SK-N-SH treated with all-trans-retinoic acid at 6 μM for 48 hours (cell line): ENCODE results near the gene SMIM14.

Experiments used
- ATAC-seq: fragments of 200-7000 bp; cut with Tn5 transposase; 3 replicates; pipeline ENCODE4 v1.9.1; 2020; ENCODE audit warnings: mild to moderate bottlenecking, moderate library complexity
- CREB5 ChIP-seq: fragments of 250-450 bp; sonication (Bioruptor Pico); IDR thresholded peaks from 2 replicates; pipeline ENCODE4 v1.5.1; 2020; ENCODE audit warnings: low read depth, mild to moderate bottlenecking, moderate library complexity
- CSDC2 ChIP-seq: fragments of 250-450 bp; sonication (Bioruptor Pico); IDR thresholded peaks from 2 replicates; pipeline ENCODE4 v1.5.0; 2020; ENCODE audit warnings: mild to moderate bottlenecking, moderate library complexity
- ESRRG ChIP-seq: fragments of 250-450 bp; sonication (Bioruptor Pico); IDR thresholded peaks from 2 replicates; pipeline ENCODE4 v1.6.1; 2021; ENCODE audit warnings: mild to moderate bottlenecking
- GLIS3 ChIP-seq: fragments of 250-450 bp; sonication (Bioruptor Pico); IDR thresholded peaks from 2 replicates; pipeline ENCODE4 v1.5.0; 2020; ENCODE audit warnings: mild to moderate bottlenecking, moderate library complexity
- ISL1 ChIP-seq: fragments of 250-450 bp; sonication (Bioruptor Pico); IDR thresholded peaks from 2 replicates; pipeline ENCODE4 v2.1.2; 2022; ENCODE audit warnings: mild to moderate bottlenecking, moderate library complexity
- OSR1 ChIP-seq: fragments of 250-450 bp; sonication (Bioruptor Pico); IDR thresholded peaks from 2 replicates; pipeline ENCODE4 v1.8.0; 2022; ENCODE audit warnings: moderate library complexity, mild to moderate bottlenecking, inconsistent platforms
- PATZ1 ChIP-seq: fragments of 250-450 bp; sonication (Bioruptor Pico); IDR thresholded peaks from 2 replicates; pipeline ENCODE4 v1.8.0; 2020; ENCODE audit warnings: mild to moderate bottlenecking, moderate library complexity, borderline replicate concordance
- RARB ChIP-seq: fragments of 250-450 bp; sonication (Bioruptor Pico); IDR thresholded peaks from 2 replicates; pipeline ENCODE4 v1.8.0; 2021; ENCODE audit warnings: mild to moderate bottlenecking, moderate library complexity
- TOX ChIP-seq: fragments of 250-450 bp; sonication (Bioruptor Pico); IDR thresholded peaks from 2 replicates; pipeline ENCODE4 v1.8.0; 2021; ENCODE audit warnings: mild to moderate bottlenecking, moderate library complexity, borderline replicate concordance
- TSHZ2 ChIP-seq: fragments of 250-450 bp; sonication (Bioruptor Pico); IDR thresholded peaks from 2 replicates; pipeline ENCODE4 v1.5.0; 2020; ENCODE audit warnings: mild to moderate bottlenecking, moderate library complexity
- ZC3H10 ChIP-seq: fragments of 250-450 bp; sonication (Bioruptor Pico); IDR thresholded peaks from 2 replicates; pipeline ENCODE4 v1.5.1; 2021; ENCODE audit warnings: mild to moderate bottlenecking, moderate library complexity
- ZFP3 ChIP-seq: fragments of 250-450 bp; sonication (Bioruptor Pico); IDR thresholded peaks from 2 replicates; pipeline ENCODE4 v1.5.0; 2020; ENCODE audit warnings: mild to moderate bottlenecking, moderate library complexity
- ZFP30 ChIP-seq: fragments of 450-650 bp; formaldehyde crosslinking; IDR thresholded peaks from 2 replicates; pipeline ENCODE4 v1.5.0; 2022; ENCODE audit warnings: mild to moderate bottlenecking, moderate library complexity
- ZNF70 ChIP-seq: fragments of 450-650 bp; formaldehyde crosslinking; IDR thresholded peaks from 2 replicates; pipeline ENCODE4 v1.5.0; 2020; ENCODE audit warnings: mild to moderate bottlenecking, moderate library complexity
- ZNF8 ChIP-seq: fragments of 450-650 bp; formaldehyde crosslinking; IDR thresholded peaks from 2 replicates; pipeline ENCODE4 v1.5.0; 2020; ENCODE audit warnings: mild to moderate bottlenecking, moderate library complexity

Gene SMIM14

GRCh38 chr4:39528061-39528465 is 110.6 kb downstream of the SMIM14 start:
- TF ChIP-seq CREB5 (CRISPR knock-in tag), result no peak
- no peak for TF ChIP-seq ZNF8 (CRISPR knock-in tag)
- TF ChIP-seq ESRRG (CRISPR knock-in tag), result no peak
- peak; percentile 32; the same call in 1 of the 2 replicates for TF ChIP-seq ZNF70 (CRISPR knock-in tag)
- TF ChIP-seq TOX, result no peak
- TF ChIP-seq, all 23 proteins: peak for 1
- peak; percentile 62 for ATAC-seq

DNA sequence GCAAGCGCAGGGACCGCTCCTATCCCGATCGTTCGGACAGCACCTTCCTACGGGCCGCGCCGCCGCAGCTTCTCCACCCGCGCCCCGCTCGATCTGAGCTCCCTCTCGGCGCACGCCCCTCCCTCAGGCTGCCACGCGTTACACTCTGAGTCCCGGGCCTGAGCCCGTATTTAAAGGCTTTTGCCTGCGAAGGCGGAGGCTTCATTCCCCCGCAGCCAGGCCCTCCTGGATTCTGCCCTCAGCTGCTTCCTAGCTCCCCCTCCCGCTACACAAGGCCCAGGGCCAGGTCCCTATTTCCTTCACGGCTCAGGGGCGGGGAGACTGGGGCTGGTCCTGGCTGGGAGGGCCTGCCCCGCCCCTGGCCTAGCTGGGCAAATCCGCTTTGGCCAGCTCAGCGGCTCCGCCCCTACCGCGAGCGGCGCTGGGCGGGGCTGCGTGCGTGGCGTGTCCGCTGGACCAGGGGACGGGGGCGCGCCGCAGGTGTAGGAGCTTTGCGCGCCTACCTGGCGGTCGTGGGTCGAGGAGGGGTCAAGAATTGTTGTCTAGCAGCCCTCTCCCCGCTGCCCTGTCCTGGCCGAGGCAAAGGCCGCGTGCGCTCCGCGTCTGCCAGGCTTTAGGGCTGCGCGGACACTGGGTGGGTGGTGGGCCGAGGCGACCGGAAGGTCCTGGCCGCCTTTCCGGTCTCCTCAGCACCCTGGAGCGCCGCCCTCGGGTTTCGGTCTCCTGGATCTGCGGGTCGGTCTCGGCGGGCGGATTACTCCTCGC is 111.2 kb downstream of the SMIM14 start, which contains the start of gene UGDH:
Gene UGDH (minus strand): TSS at position 144 of the 765 bp plus-strand sequence. CDS start 5,927 bp downstream, outside the sequence.
- ATAC-seq, result peak; percentile 92
- TF ChIP-seq GLIS3 (CRISPR knock-in tag) (peak; percentile 78; the same call in 1 of the 2 replicates), ZC3H10 (CRISPR knock-in tag) (no peak), TSHZ2 (CRISPR knock-in tag) (peak; percentile 50; the same call in 1 of the 2 replicates), ZFP3 (CRISPR knock-in tag) (peak; percentile 83)
- TF ChIP-seq, all 23 proteins: peak for 3

- 0 out of 2 replicates have a peak, but pooled peaks have one; percentile 55 for TF ChIP-seq TSHZ2 (CRISPR knock-in tag)
- TF ChIP-seq ZFP30, result no peak
- ATAC-seq, result peak; percentile 0
Measured at GRCh38 chr4:39526765-39527295, 111.8 kb downstream of the SMIM14 start.

GRCh38 chr4:39525822-39526690 is 112.6 kb downstream of the SMIM14 start:
- TF ChIP-seq ISL1 (CRISPR knock-in tag) (no peak), CSDC2 (no peak)
- no peak for ATAC-seq

DNA sequence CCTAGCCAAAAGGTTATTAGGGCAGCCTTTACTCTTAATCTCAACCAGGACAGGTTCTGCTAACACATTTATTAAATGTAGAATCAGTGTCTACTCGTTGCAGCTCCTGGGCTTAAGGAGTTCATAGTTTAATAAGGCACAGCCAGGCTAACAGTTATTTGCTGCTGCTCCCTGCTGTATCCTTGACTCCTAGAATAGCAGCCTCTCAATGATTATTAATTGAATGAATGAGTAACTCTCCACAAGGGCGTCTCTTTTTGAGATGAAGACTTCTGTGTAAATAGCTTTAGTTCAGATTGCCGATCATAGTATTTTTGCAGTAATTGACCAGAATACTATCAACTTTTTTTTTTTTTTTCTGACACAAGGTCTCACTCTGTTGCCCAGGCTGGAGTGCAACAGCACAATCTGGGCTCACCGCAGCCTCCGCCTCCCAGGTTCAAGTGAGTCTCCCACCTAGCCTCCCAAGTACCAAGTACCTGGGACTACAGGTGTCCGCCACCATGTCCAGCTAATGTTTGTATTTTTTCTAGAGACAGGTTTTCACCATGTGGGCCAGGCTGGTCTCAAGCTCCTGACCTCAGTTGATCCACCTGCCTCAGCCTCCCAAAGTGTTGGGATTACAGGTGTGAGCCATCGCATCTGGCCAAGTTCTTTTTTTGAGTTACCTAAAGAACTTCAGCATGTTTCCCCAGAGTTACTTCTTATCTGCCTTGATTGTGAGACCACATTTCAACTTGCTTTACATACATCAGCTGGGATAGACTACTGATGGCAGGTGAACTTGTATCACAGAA is 114.3 kb downstream of the SMIM14 start:
- TF ChIP-seq ESRRG (CRISPR knock-in tag), result no peak
- no peak for TF ChIP-seq PATZ1
- no peak for TF ChIP-seq TSHZ2 (CRISPR knock-in tag)
- TF ChIP-seq OSR1 (CRISPR knock-in tag), result no peak
- TF ChIP-seq RARB (CRISPR knock-in tag), result no peak
- ATAC-seq, result no peak
